Esophagus muscularis mucosa (tissue), 4 donors: ENCODE data around the gene CFAP47. TPM values are rescaled to one million over a fixed set of nuclear protein-coding genes. Genes with fewer than 3 reads are reported as not detected.

Source experiments
- DNase-seq: peaks from one replicate; pipeline ENCODE4 v3.0.0-alpha.2; 2017; ENCODE audit errors: extremely low spot score
- H3K27ac ChIP-seq, 4 donors: fragments of 200-600 bp; sonication (generic); replicated peaks in 1 of 4; 1 replicate in 3 of 4; 2 replicates in 1 of 4; pipeline ENCODE4 v1.5.1; 2016 to 2019; ENCODE audit warnings: mild to moderate bottlenecking in 1 of 4
- H3K27me3 ChIP-seq, 4 donors: fragments of 200-600 bp; sonication (generic); one replicate each; pipeline versions ENCODE4 v1.5.1 to v1.6.0; 2016 to 2019
- H3K36me3 ChIP-seq, 4 donors: fragments of 200-600 bp; sonication (generic); one replicate each; pipeline ENCODE4 v1.5.1; 2016 to 2019
- H3K4me1 ChIP-seq, 4 donors: fragments of 200-600 bp; sonication (generic); one replicate each; pipeline ENCODE4 v1.5.1; 2016 to 2019
- H3K4me3 ChIP-seq, 4 donors: fragments of 200-600 bp; sonication (generic); 1 replicate in 2 of 4; 2 replicates in 2 of 4; pipeline ENCODE4 v1.5.1; 2016 to 2019; ENCODE audit warnings: mild to moderate bottlenecking in 4 of 4, moderate library complexity in 1 of 4
- H3K9me3 ChIP-seq, 4 donors: fragments of 200-600 bp; sonication (generic); 1 replicate in 3 of 4; 2 replicates in 1 of 4; pipeline ENCODE4 v1.5.1; 2016 to 2019
- CTCF ChIP-seq, 3 experiments: fragments of 200-600 bp in 2 of 3; fragments of 450-650 bp in 1 of 3; sonication (generic) in 2 of 3; IDR thresholded peaks; one replicate each; pipeline ENCODE4 v1.5.1; 2017 to 2019; ENCODE audit warnings: antibody characterized with exemption in 3 of 3, mild to moderate bottlenecking in 2 of 3, moderate library complexity in 1 of 3
- EP300 ChIP-seq: sonication (generic); formaldehyde crosslinking; IDR thresholded peaks from one replicate; pipeline ENCODE4 v1.6.1; 2017; ENCODE audit warnings: antibody characterized with exemption
- POLR2A ChIP-seq: fragments of 450-650 bp; IDR thresholded peaks from one replicate; pipeline ENCODE4 v1.6.1; 2017; ENCODE audit warnings: antibody characterized with exemption, moderate library complexity, mild to moderate bottlenecking, low read depth
- POLR2AphosphoS5 ChIP-seq, 2 donors: sonication (generic); formaldehyde crosslinking; IDR thresholded peaks; one replicate each; pipeline ENCODE4 v1.6.1; 2017; ENCODE audit warnings: antibody characterized with exemption in 2 of 2
- WGBS: methylation state at CpG from one replicate; pipeline ENCODE4 v1.1.5; 2018; 5-methylcytosine and 5-hydroxymethylcytosine counted together
- intact Hi-C: fragments of 100-400 bp; cut with DNase I; formaldehyde crosslinking; loops from one replicate; pipeline ENCODE4 v1.15.1; 2023
- total RNA-seq, 4 donors: library from RNA; depleted of rRNA; stranded (reverse); fragments of >200 nt; gene quantifications; one replicate each; pipeline versions ENCODE4 v1.1.0 to v1.2.1, GENCODE V29; 2016

Gene CFAP47
- total RNA-seq, 4 donors from 2014 or later = under 0.01 TPM; not detected in 3

DNA sequence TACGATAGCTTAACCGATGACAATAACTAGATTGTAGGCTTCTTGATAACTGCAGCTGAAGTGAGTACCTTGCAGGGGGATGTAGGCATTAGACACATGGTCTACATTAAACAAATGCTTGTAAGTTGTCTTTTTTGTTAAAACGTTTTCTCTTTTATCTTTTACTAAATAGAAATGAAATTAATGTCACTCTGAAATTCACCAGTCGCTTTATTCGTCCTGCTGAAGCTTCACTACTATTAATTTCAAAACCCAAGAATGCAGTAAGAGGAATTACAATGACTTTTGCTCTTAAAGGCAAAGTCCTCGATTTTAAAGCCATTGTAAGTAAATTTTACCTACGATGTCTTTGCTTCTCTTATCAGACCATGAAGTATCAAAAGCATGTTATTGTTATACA is 239.7 kb downstream of the CFAP47 start:
- DNase-seq = no peak
- Histone ChIP-seq H3K27me3 (no peaks in the 10 kb centered on the region), H3K36me3 (no peaks in the 10 kb centered on the region), H3K4me1 (no peaks in the 10 kb centered on the region), H3K9me3 (no peaks in the 10 kb centered on the region), H3K27ac (no peak overlapping the region), H3K4me3 (no peak overlapping the region)
- intact Hi-C loops = no loop called here
- TF ChIP-seq POLR2A (no peak), EP300 (no peak), CTCF (IDR thresholded peaks at IDR 0.05) (no peak)
- WGBS = 45% methylated on average over 7 of the region's 7 CpGs

DNA sequence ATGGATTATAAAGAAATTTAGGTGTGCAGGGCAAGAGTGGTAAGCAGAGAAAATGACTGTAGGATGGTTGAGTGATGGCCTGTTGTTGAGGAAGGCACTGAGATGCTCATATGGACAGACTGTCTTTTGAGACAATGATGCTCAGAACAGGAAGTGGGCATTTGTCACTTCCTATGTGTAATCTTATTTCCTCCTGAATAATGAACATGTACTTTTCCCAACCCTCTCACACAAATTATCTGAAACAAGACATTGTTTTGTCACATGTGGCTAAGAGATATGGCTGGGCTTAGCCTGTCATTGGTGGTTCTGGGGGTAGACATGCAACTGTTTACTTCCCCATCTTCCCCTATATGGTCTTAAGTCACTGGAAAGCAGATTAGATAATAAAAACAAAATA is 240.5 kb downstream of the CFAP47 start:
- Histone ChIP-seq H3K36me3 (no peaks in the 10 kb centered on the region), H3K9me3 (no peaks in the 10 kb centered on the region), H3K27me3 (no peaks in the 10 kb centered on the region), H3K27ac (no peak overlapping the region), H3K4me1 (no peaks in the 10 kb centered on the region), H3K4me3 (no peak overlapping the region)
- intact Hi-C loops = no loop called here
- TF ChIP-seq CTCF (IDR thresholded peaks at IDR 0.05) = no peak
- DNase-seq = no peak

DNA sequence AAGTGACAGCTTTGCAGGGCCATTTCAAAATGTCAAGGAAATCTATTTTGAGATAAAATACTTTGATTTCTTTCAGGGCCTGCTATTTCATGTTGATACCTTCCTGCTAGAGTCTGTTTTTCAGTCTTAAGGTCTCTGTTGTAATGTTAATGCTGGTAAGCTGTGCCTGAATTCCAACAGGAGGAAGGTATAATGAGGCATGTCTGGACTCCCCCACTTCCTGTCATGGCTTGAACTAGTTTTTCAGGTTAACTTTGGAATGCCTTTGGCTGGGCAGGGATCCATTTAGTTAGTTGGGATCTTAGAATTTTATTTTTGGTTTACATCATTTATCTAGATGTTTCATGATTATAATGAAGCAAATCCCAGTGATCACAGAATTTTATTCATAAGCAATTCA is 279.0 kb downstream of the CFAP47 start:
- TF ChIP-seq EP300 (no peak), CTCF (IDR thresholded peaks at IDR 0.05) (no peak), POLR2A (no peak), POLR2AphosphoS5 (IDR thresholded peaks at IDR 0.05) (no peak)
- Histone ChIP-seq H3K27ac (no peak overlapping the region), H3K9me3 (no peaks in the 10 kb centered on the region), H3K36me3 (no peaks in the 10 kb centered on the region), H3K4me3 (no peak overlapping the region), H3K27me3 (no peaks in the 10 kb centered on the region), H3K4me1 (no peaks in the 10 kb centered on the region)
- no peak for DNase-seq
- intact Hi-C loops = no loop called here

- Histone ChIP-seq H3K36me3 (no peaks in the 10 kb centered on the region), H3K27me3 (no peaks in the 10 kb centered on the region), H3K4me3 (no peak overlapping the region), H3K27ac (no peak overlapping the region), H3K9me3 (no peaks in the 10 kb centered on the region), H3K4me1 (no peaks in the 10 kb centered on the region)
- intact Hi-C loops = no loop called here
- no peak for DNase-seq
- TF ChIP-seq POLR2AphosphoS5 (IDR thresholded peaks at IDR 0.05) = no peak
- TF ChIP-seq CTCF (IDR thresholded peaks at IDR 0.05) = no peak
- no peak for TF ChIP-seq POLR2A
- TF ChIP-seq EP300 = no peak
These were observed 280.4 kb downstream of the CFAP47 start for GRCh38 chrX:36199928-36200327.

DNA sequence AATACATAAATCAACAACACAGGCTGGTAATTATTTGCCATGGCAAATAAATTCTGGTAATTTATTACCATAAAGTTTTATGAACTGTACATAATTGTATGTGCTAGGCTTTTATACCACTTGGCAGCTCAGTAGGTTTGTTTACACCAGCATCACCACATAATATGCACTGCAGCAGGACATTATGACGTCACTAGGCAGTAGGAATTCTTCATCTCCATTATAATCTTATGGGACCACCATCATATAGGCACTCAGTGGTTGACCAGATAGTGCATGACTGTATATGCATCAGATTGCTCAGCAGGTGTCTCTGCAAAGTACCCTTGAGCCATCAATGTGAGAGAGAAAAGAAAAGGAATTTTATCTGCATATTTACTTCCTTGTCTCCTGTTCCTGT is 295.4 kb downstream of the CFAP47 start:
- Histone ChIP-seq H3K4me1 (no peaks in the 10 kb centered on the region), H3K4me3 (no peak overlapping the region), H3K27me3 (no peaks in the 10 kb centered on the region), H3K9me3 (no peaks in the 10 kb centered on the region), H3K36me3 (no peaks in the 10 kb centered on the region), H3K27ac (no peak overlapping the region)
- WGBS = 45% methylated on average over 1 of the region's 1 CpG
- no peak for TF ChIP-seq CTCF (IDR thresholded peaks at IDR 0.05)
- TF ChIP-seq EP300 = no peak
- no peak for TF ChIP-seq POLR2A
- TF ChIP-seq POLR2AphosphoS5 (IDR thresholded peaks at IDR 0.05) = no peak
- intact Hi-C loops = no loop called here
- no peak for DNase-seq
